OCI-LY7 (cell line): Measurements from ENCODE around the gene FRAT2. TPM values are rescaled to one million over a fixed set of nuclear protein-coding genes. Genes with fewer than 3 reads are reported as not detected.

Experiments
- small RNA-seq: library from RNA; depleted of rRNA; stranded (forward); fragments of <200 nt; gene quantifications from one replicate; pipeline ENCODE3, GENCODE V24; 2014
- total RNA-seq, 2 experiments: library from RNA; depleted of rRNA in 1 of 2; stranded (reverse); fragments of >200 nt in 1 of 2; shearing (Covaris generic) in 1 of 2; gene quantifications; 2 replicates each; pipeline ENCODE4 v1.2.3, GENCODE V29; 2014 to 2022

Gene FRAT2
- total RNA-seq, 2 experiments from 2014 or later, result 9.3 to 18.4 TPM

Small RNAs within 50 kb of the gene (small RNA-seq; reads per million reads assigned to genes)
- gene RF00017, result not detected

Other genes with a start within 250 kb of the FRAT2 start
- gene SLIT1, start 148.8 kb downstream of the FRAT2 start, total RNA-seq (2014; rRNA removed; shearing (Covaris generic)), result 0.10 and 0.13 TPM in 2 replicates
- gene SLIT1, start 148.8 kb downstream of the FRAT2 start, total RNA-seq (2022), result 0.77 and 1.0 TPM in 2 replicates
- gene ARHGAP19, start 42.1 kb downstream of the FRAT2 start, total RNA-seq (2014; rRNA removed; shearing (Covaris generic)), result 33.3 and 34.1 TPM in 2 replicates
- 60.5 and 73.1 TPM in 2 replicates for gene ARHGAP19, start 42.1 kb downstream of the FRAT2 start, total RNA-seq (2022)
- 5.1 and 7.0 TPM in 2 replicates for gene FRAT1, start 15.5 kb downstream of the FRAT2 start, total RNA-seq (2014; rRNA removed; shearing (Covaris generic))
- gene FRAT1, start 15.5 kb downstream of the FRAT2 start, total RNA-seq (2022), result 12.2 and 12.4 TPM in 2 replicates
- gene RRP12, start 66.6 kb upstream of the FRAT2 start, total RNA-seq (2014; rRNA removed; shearing (Covaris generic)), result 32.1 and 38.6 TPM in 2 replicates
- 32.7 and 39.3 TPM in 2 replicates for gene RRP12, start 66.6 kb upstream of the FRAT2 start, total RNA-seq (2022)
- gene PGAM1, start 91.5 kb upstream of the FRAT2 start, total RNA-seq (2014; rRNA removed; shearing (Covaris generic)), result 243 and 289 TPM in 2 replicates
- 286 and 467 TPM in 2 replicates for gene PGAM1, start 91.5 kb upstream of the FRAT2 start, total RNA-seq (2022)
- gene EXOSC1, start 111.3 kb upstream of the FRAT2 start, total RNA-seq (2014; rRNA removed; shearing (Covaris generic)), result 46.8 and 59.6 TPM in 2 replicates
- 54.8 and 56.2 TPM in 2 replicates for gene EXOSC1, start 111.3 kb upstream of the FRAT2 start, total RNA-seq (2022)
- 28.7 and 31.0 TPM in 2 replicates for gene ZDHHC16, start 111.4 kb upstream of the FRAT2 start, total RNA-seq (2014; rRNA removed; shearing (Covaris generic))
- gene ZDHHC16, start 111.4 kb upstream of the FRAT2 start, total RNA-seq (2022), result 35.8 and 38.4 TPM in 2 replicates
- 74.4 and 95.7 TPM in 2 replicates for gene MMS19, start 163.7 kb upstream of the FRAT2 start, total RNA-seq (2014; rRNA removed; shearing (Covaris generic))
- 74.8 and 90.3 TPM in 2 replicates for gene MMS19, start 163.7 kb upstream of the FRAT2 start, total RNA-seq (2022)
- 1.1 and 1.4 TPM in 2 replicates for gene UBTD1, start 164.2 kb upstream of the FRAT2 start, total RNA-seq (2014; rRNA removed; shearing (Covaris generic))
- gene UBTD1, start 164.2 kb upstream of the FRAT2 start, total RNA-seq (2022), result 2.0 and 2.2 TPM in 2 replicates
- not detected in 2 replicates for gene ANKRD2, start 238.1 kb upstream of the FRAT2 start, total RNA-seq (2014; rRNA removed; shearing (Covaris generic))
- not detected in 2 replicates for gene ANKRD2, start 238.1 kb upstream of the FRAT2 start, total RNA-seq (2022)
- gene HOGA1, start 249.7 kb upstream of the FRAT2 start, total RNA-seq (2014; rRNA removed; shearing (Covaris generic)), result not detected in 2 replicates
- gene HOGA1, start 249.7 kb upstream of the FRAT2 start, total RNA-seq (2022), result 0.25 TPM in 1 of 2 replicates, not detected in the other